ENCODE measurements around the gene GNPDA1.
A peak's percentile ranks its signal among the peaks of the same experiment; 100 is the strongest.

Gene GNPDA1

GRCh38 chr5:142017832-142018427, 5.1 kb upstream of the GNPDA1 start:
- TF ChIP-seq CTCF (IDR thresholded peaks at IDR 0.05; ENCODE audit: low read length, missing control alignments) = no peak
- H3K4me3 ChIP-seq (replicated peaks; ENCODE audit: low read depth, low read length) = no peak overlapping the region
- DNase-seq (ENCODE audit: low read depth) = no peak

- H3K4me3 ChIP-seq (replicated peaks; ENCODE audit: low read depth, low read length) = no peak overlapping the region
- TF ChIP-seq CTCF (IDR thresholded peaks at IDR 0.05; ENCODE audit: low read length, missing control alignments) = no peak
- no peak for DNase-seq (ENCODE audit: low read depth)
Observed at GRCh38 chr5:142016556-142016955, 3.7 kb upstream of the GNPDA1 start.

GRCh38 chr5:142015781-142016533, 3.1 kb upstream of the GNPDA1 start:
- DNase-seq (ENCODE audit: low read depth) = peak; percentile 58
- H3K4me3 ChIP-seq (replicated peaks; ENCODE audit: low read depth, low read length) = no peak overlapping the region
- no peak for TF ChIP-seq CTCF (IDR thresholded peaks at IDR 0.05; ENCODE audit: low read length, missing control alignments)

- peak; percentile 70 for DNase-seq (ENCODE audit: low read depth)
- H3K4me3 ChIP-seq (replicated peaks; ENCODE audit: low read depth, low read length) = no peak overlapping the region
Observed at GRCh38 chr5:142014911-142015584, 2.2 kb upstream of the GNPDA1 start.

GRCh38 chr5:142013734-142014521, 1.1 kb upstream of the GNPDA1 start:
- H3K4me3 ChIP-seq (replicated peaks; ENCODE audit: low read depth, low read length) = no peak overlapping the region
- no peak for TF ChIP-seq CTCF (IDR thresholded peaks at IDR 0.05; ENCODE audit: low read length, missing control alignments)
- peak; percentile 59 for DNase-seq (ENCODE audit: low read depth)

More at GRCh38 chr5:142014911-142015584, 2.2 kb upstream of the GNPDA1 start:
- TF ChIP-seq CTCF (IDR thresholded peaks at IDR 0.05; ENCODE audit: low read length, missing control alignments) = peak; percentile 42

GRCh38 chr5:142012186-142012785, 541 bp downstream of the GNPDA1 start:
- peak; percentile 66 for TF ChIP-seq CTCF (IDR thresholded peaks at IDR 0.05; ENCODE audit: low read length, missing control alignments)
- peak; percentile 56 for DNase-seq (ENCODE audit: low read depth)
- H3K4me3 ChIP-seq (replicated peaks; ENCODE audit: low read depth, low read length) = peak overlapping the region; percentile 94

Measured in fibroblast of pulmonary artery (primary cell).